HG02885 (cell line): ENCODE data around the gene NOS1AP.
"Not testable (repeated sequence)": the region's sequence is repeated elsewhere in the genome, so short reads cannot be mapped to it uniquely, and the experiment has no call there.

Source experiments
- ATAC-seq: cut with Tn5 transposase; IDR thresholded peaks from one replicate; pipeline ENCODE4 v1.9.1; 2021; ENCODE audit warnings: mild to moderate bottlenecking; ENCODE audit not compliant: unreplicated experiment, poor library complexity

Gene NOS1AP

GRCh38 chr1:162351874-162352273 is 282.4 kb downstream of the NOS1AP start:
- not testable (repeated sequence) for ATAC-seq

- no peak for ATAC-seq
Measured at GRCh38 chr1:162353078-162353477, 283.6 kb downstream of the NOS1AP start.

GRCh38 chr1:162353702-162354101 is 284.2 kb downstream of the NOS1AP start:
- no peak for ATAC-seq

GRCh38 chr1:162357681-162358266 is 288.3 kb downstream of the NOS1AP start:
- no peak for ATAC-seq

GRCh38 chr1:162358928-162359327 is 289.4 kb downstream of the NOS1AP start:
- ATAC-seq: no peak

GRCh38 chr1:162359523-162360236 is 290.2 kb downstream of the NOS1AP start:
- no peak for ATAC-seq

GRCh38 chr1:162360237-162360873 is 290.9 kb downstream of the NOS1AP start:
- no peak for ATAC-seq

GRCh38 chr1:162360874-162361260 is 291.4 kb downstream of the NOS1AP start:
- no peak for ATAC-seq

GRCh38 chr1:162361349-162361748 is 291.9 kb downstream of the NOS1AP start:
- ATAC-seq: peak; percentile 27

GRCh38 chr1:162363823-162364222 is 294.3 kb downstream of the NOS1AP start:
- ATAC-seq: no peak

GRCh38 chr1:162364498-162364897 is 295.0 kb downstream of the NOS1AP start:
- ATAC-seq: no peak

- ATAC-seq: no peak
Measured at GRCh38 chr1:162365284-162366020, 296.0 kb downstream of the NOS1AP start.

GRCh38 chr1:162366149-162366548 is 296.7 kb downstream of the NOS1AP start:
- ATAC-seq: no peak

- ATAC-seq: no peak
Measured at GRCh38 chr1:162366671-162367070, 297.2 kb downstream of the NOS1AP start.

GRCh38 chr1:162367073-162367472 is 297.6 kb downstream of the NOS1AP start:
- no peak for ATAC-seq

GRCh38 chr1:162367772-162368171 is 298.3 kb downstream of the NOS1AP start:
- no peak for ATAC-seq

GRCh38 chr1:162368451-162368850 is 299.0 kb downstream of the NOS1AP start:
- no peak for ATAC-seq

- ATAC-seq: no peak
Measured at GRCh38 chr1:162369571-162369970, 300.1 kb downstream of the NOS1AP start.

GRCh38 chr1:162370161-162370560 is 300.7 kb downstream of the NOS1AP start:
- no peak for ATAC-seq

GRCh38 chr1:162370721-162371120 is 301.2 kb downstream of the NOS1AP start:
- ATAC-seq: no peak

- no peak for ATAC-seq
Measured at GRCh38 chr1:162371611-162372010, 302.1 kb downstream of the NOS1AP start.
